Measurements from ENCODE around the gene TRPM7.
"Not testable (repeated sequence)": the region's sequence is repeated elsewhere in the genome, so short reads cannot be mapped to it uniquely, and the experiment has no call there.

The TRPM7 gene

GRCh38 chr15:50707878-50708427 lies 21.4 kb upstream of the TRPM7 start:
- TF ChIP-seq CTCF (IDR thresholded peaks at IDR 0.05; ENCODE audit: insufficient read depth, missing control alignments): no peak
- no peak for DNase-seq (ENCODE audit: insufficient read length, low spot score)
- no peak for FAIRE-seq

- FAIRE-seq (no peak), DNase-seq (ENCODE audit: insufficient read length, low spot score) (no peak)
- TF ChIP-seq CTCF (IDR thresholded peaks at IDR 0.05; ENCODE audit: insufficient read depth, missing control alignments): no peak
Observed at GRCh38 chr15:50702762-50703334, 16.3 kb upstream of the TRPM7 start.

GRCh38 chr15:50698101-50698500 lies 11.5 kb upstream of the TRPM7 start:
- FAIRE-seq (no peak), DNase-seq (ENCODE audit: insufficient read length, low spot score) (no peak)
- no peak for TF ChIP-seq CTCF (IDR thresholded peaks at IDR 0.05; ENCODE audit: insufficient read depth, missing control alignments)

- no peak for TF ChIP-seq CTCF (IDR thresholded peaks at IDR 0.05; ENCODE audit: insufficient read depth, missing control alignments)
- DNase-seq (ENCODE audit: insufficient read length, low spot score): no peak
- peak; percentile 6 for FAIRE-seq
Observed at GRCh38 chr15:50697109-50697797, 10.7 kb upstream of the TRPM7 start.

- FAIRE-seq; DNase-seq (ENCODE audit: insufficient read length, low spot score): not testable (repeated sequence)
Observed at GRCh38 chr15:50694634-50695165, 8.1 kb upstream of the TRPM7 start.

- FAIRE-seq (no peak), DNase-seq (ENCODE audit: insufficient read length, low spot score) (no peak)
- TF ChIP-seq CTCF (IDR thresholded peaks at IDR 0.05; ENCODE audit: insufficient read depth, missing control alignments): no peak
Observed at GRCh38 chr15:50687302-50687902, 805 bp upstream of the TRPM7 start.

GRCh38 chr15:50685976-50686468 lies 575 bp downstream of the TRPM7 start:
- DNase-seq (ENCODE audit: insufficient read length, low spot score): no peak
- no peak for FAIRE-seq
- TF ChIP-seq CTCF (IDR thresholded peaks at IDR 0.05; ENCODE audit: insufficient read depth, missing control alignments): no peak
